Neural progenitor cell (in vitro differentiated cells): ENCODE results near the gene KRTAP29-1. TPM values are rescaled to one million over a fixed set of nuclear protein-coding genes. Genes with fewer than 3 reads are reported as not detected.

Experiments used
- DNase-seq: peaks from one replicate; pipeline ENCODE4 v3.0.0-alpha.2; 2016; ENCODE audit warnings: low spot score
- H2AFZ ChIP-seq: fragments of 200-600 bp; sonication (generic); replicated peaks from 2 replicates; pipeline ENCODE4 v1.6.1; 2016; ENCODE audit warnings: antibody characterized with exemption
- H3F3A ChIP-seq: fragments of 200-600 bp; sonication (generic); 2 replicates; pipeline ENCODE4 v1.6.1; 2016; ENCODE audit warnings: antibody characterized with exemption, low read depth
- H3K27ac ChIP-seq: fragments of 200-600 bp; sonication (generic); 2 replicates; pipeline ENCODE4 v1.5.1; 2016; ENCODE audit warnings: mild to moderate bottlenecking
- H3K27me3 ChIP-seq: fragments of 200-600 bp; sonication (generic); 2 replicates; pipeline ENCODE4 v1.6.1; 2016; ENCODE audit warnings: mild to moderate bottlenecking, moderate library complexity
- H3K36me3 ChIP-seq: fragments of 200-600 bp; sonication (generic); 2 replicates; pipeline ENCODE4 v1.5.1; 2016
- H3K4me1 ChIP-seq: fragments of 200-600 bp; sonication (generic); 2 replicates; pipeline ENCODE4 v1.6.1; 2016; ENCODE audit warnings: mixed run types
- H3K4me2 ChIP-seq: fragments of 200-600 bp; sonication (generic); 2 replicates; pipeline ENCODE4 v1.6.1; 2016
- H3K4me3 ChIP-seq: fragments of 200-600 bp; sonication (generic); 2 replicates; pipeline ENCODE4 v1.5.1; 2016
- H3K79me2 ChIP-seq: fragments of 200-600 bp; sonication (generic); 2 replicates; pipeline ENCODE4 v1.6.1; 2016; ENCODE audit warnings: low read depth
- H3K9ac ChIP-seq: fragments of 200-600 bp; sonication (generic); 2 replicates; pipeline ENCODE4 v1.6.1; 2016
- H3K9me3 ChIP-seq: fragments of 200-600 bp; sonication (generic); 2 replicates; pipeline ENCODE4 v1.5.1; 2016; ENCODE audit warnings: low read depth
- H4K20me1 ChIP-seq: fragments of 200-600 bp; sonication (generic); 2 replicates; pipeline ENCODE4 v1.6.1; 2016; ENCODE audit warnings: low read depth
- H3K27ac Mint-ChIP-seq: 3 replicates; pipeline ENCODE4 v1.8.0; 2021; ENCODE audit warnings: mixed read lengths
- H3K27me3 Mint-ChIP-seq: 2 replicates; pipeline ENCODE4 v1.8.0; 2022; ENCODE audit warnings: low read depth, mild to moderate bottlenecking, inconsistent platforms, moderate library complexity, mixed read lengths; ENCODE audit not compliant: insufficient read depth
- H3K36me3 Mint-ChIP-seq: 3 replicates; pipeline ENCODE4 v1.8.0; 2021; ENCODE audit warnings: mixed read lengths
- H3K4me1 Mint-ChIP-seq: 3 replicates; pipeline ENCODE4 v1.8.0; 2021; ENCODE audit warnings: mixed read lengths
- H3K4me3 Mint-ChIP-seq: 3 replicates; pipeline ENCODE4 v1.8.0; 2021; ENCODE audit warnings: mild to moderate bottlenecking, moderate library complexity, mixed read lengths
- H3K9me3 Mint-ChIP-seq: 3 replicates; pipeline ENCODE4 v1.8.0; 2020; ENCODE audit warnings: mixed read lengths
- CTCF ChIP-seq: fragments of 200-600 bp; sonication (generic); IDR thresholded peaks from 2 replicates; pipeline ENCODE4 v1.5.1; 2017; ENCODE audit warnings: antibody characterized with exemption, mild to moderate bottlenecking
- EZH2 ChIP-seq: fragments of 200-600 bp; sonication (generic); IDR thresholded peaks from 2 replicates; pipeline ENCODE4 v1.6.1; 2017; ENCODE audit warnings: antibody characterized with exemption, mild to moderate bottlenecking, moderate library complexity
- small RNA-seq: library from RNA; depleted of rRNA; stranded (forward); fragments of <200 nt; gene quantifications from one replicate; pipeline ENCODE3, GENCODE V24; 2015
- total RNA-seq: library from RNA; depleted of rRNA; stranded (reverse); fragments of >200 nt; gene quantifications from 2 replicates; pipeline ENCODE4 v1.2.3, GENCODE V29; 2015; ENCODE audit warnings: low replicate concordance

KRTAP29-1 gene
- total RNA-seq, 1 donor from 2014 or later: not detected

DNA sequence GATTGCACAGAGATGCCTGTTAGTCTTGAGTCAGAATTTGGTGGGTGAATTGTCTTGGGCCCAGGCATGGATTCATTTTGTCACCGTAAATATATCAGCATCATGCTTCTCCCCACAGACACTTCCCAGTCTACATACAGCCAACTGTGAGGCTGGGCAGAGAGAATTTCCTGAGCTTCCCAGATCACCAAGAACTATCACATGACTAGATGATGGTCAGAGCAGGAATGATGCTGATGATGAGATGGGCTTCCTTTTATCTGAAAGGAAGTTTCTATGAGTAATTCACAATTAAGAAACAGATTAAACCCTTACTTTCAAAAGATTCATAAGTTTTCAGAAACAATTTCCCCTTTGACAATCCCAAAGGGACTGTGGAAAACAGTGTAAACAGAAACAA, 47.8 kb downstream of the KRTAP29-1 start:
- no peaks in the 10 kb centered on the region for H3K9me3 ChIP-seq
- H3K9ac ChIP-seq: no peak overlapping the region
- peaks cover 7% of the 10 kb centered on the region for H3K27me3 Mint-ChIP-seq
- no peaks in the 10 kb centered on the region for H3K4me1 ChIP-seq
- no peak overlapping the region for H3K4me2 ChIP-seq
- H3K4me3 Mint-ChIP-seq: no peak overlapping the region
- H4K20me1 ChIP-seq: no peaks in the 10 kb centered on the region
- DNase-seq: no peak
- H3K36me3 ChIP-seq: no peaks in the 10 kb centered on the region
- no peaks in the 10 kb centered on the region for H3K79me2 ChIP-seq
- TF ChIP-seq CTCF: no peak
- no peak for TF ChIP-seq EZH2
- H3K27ac Mint-ChIP-seq: no peak overlapping the region
- no peak overlapping the region for H3K27ac ChIP-seq
- no peaks in the 10 kb centered on the region for H3K27me3 ChIP-seq
- no peak overlapping the region for H3K4me3 ChIP-seq
- H3K36me3 Mint-ChIP-seq: no peaks in the 10 kb centered on the region
- H3K9me3 Mint-ChIP-seq: no peaks in the 10 kb centered on the region
- H2AFZ ChIP-seq: no peak overlapping the region
- no peaks in the 10 kb centered on the region for H3F3A ChIP-seq
- H3K4me1 Mint-ChIP-seq: no peaks in the 10 kb centered on the region

Small RNA genes within 50 kb of the gene (small RNA-seq; reads per million reads assigned to genes)
- gene KRTAP9-10P: not detected

Other genes starting within 250 kb of the KRTAP29-1 start
- not detected in 2 replicates for gene KRTAP2-2, start 247.6 kb downstream of the KRTAP29-1 start, total RNA-seq
- gene KRTAP2-3, start 242.7 kb downstream of the KRTAP29-1 start, total RNA-seq: not detected in 2 replicates
- gene KRTAP2-4, start 237.0 kb downstream of the KRTAP29-1 start, total RNA-seq: not detected in 2 replicates
- not detected in 2 replicates for gene KRTAP4-7, start 218.7 kb downstream of the KRTAP29-1 start, total RNA-seq
- gene KRTAP4-8, start 204.7 kb downstream of the KRTAP29-1 start, total RNA-seq: not detected in 2 replicates
- not detected in 2 replicates for gene KRTAP4-16, start 200.6 kb downstream of the KRTAP29-1 start, total RNA-seq
- not detected in 2 replicates for gene KRTAP4-9, start 197.5 kb downstream of the KRTAP29-1 start, total RNA-seq
- not detected in 2 replicates for gene KRTAP4-11, start 184.5 kb downstream of the KRTAP29-1 start, total RNA-seq
- not detected in 2 replicates for gene KRTAP4-12, start 178.7 kb downstream of the KRTAP29-1 start, total RNA-seq
- not detected in 2 replicates for gene KRTAP4-6, start 162.3 kb downstream of the KRTAP29-1 start, total RNA-seq
- not detected in 2 replicates for gene KRTAP4-5, start 153.0 kb downstream of the KRTAP29-1 start, total RNA-seq
- not detected in 2 replicates for gene KRTAP4-4, start 142.1 kb downstream of the KRTAP29-1 start, total RNA-seq
- gene KRTAP4-3, start 134.6 kb downstream of the KRTAP29-1 start, total RNA-seq: not detected in 2 replicates
- gene KRTAP4-2, start 124.6 kb downstream of the KRTAP29-1 start, total RNA-seq: not detected in 2 replicates
- 0.12 TPM in 1 of 2 replicates, not detected in the other for gene KRTAP4-1, start 117.9 kb downstream of the KRTAP29-1 start, total RNA-seq
- not detected in 2 replicates for gene KRTAP9-1, start 113.0 kb downstream of the KRTAP29-1 start, total RNA-seq
- gene KRTAP9-2, start 76.2 kb downstream of the KRTAP29-1 start, total RNA-seq: not detected in 2 replicates
- gene KRTAP9-3, start 70.4 kb downstream of the KRTAP29-1 start, total RNA-seq: not detected in 2 replicates
- gene KRTAP9-8, start 64.9 kb downstream of the KRTAP29-1 start, total RNA-seq: not detected in 2 replicates
- gene KRTAP9-4, start 53.2 kb downstream of the KRTAP29-1 start, total RNA-seq: not detected in 2 replicates
- gene KRTAP9-9, start 47.5 kb downstream of the KRTAP29-1 start, total RNA-seq: not detected in 2 replicates
- gene KRTAP9-6, start 37.5 kb downstream of the KRTAP29-1 start, total RNA-seq: not detected in 2 replicates
- gene KRTAP9-7, start 27.2 kb downstream of the KRTAP29-1 start, total RNA-seq: not detected in 2 replicates
- gene KRTAP16-1, start 6.5 kb upstream of the KRTAP29-1 start, total RNA-seq: not detected in 2 replicates
- not detected in 2 replicates for gene KRTAP17-1, start 12.9 kb upstream of the KRTAP29-1 start, total RNA-seq
- gene KRT33A, start 48.0 kb upstream of the KRTAP29-1 start, total RNA-seq: not detected in 2 replicates
- not detected in 2 replicates for gene KRT33B, start 67.0 kb upstream of the KRTAP29-1 start, total RNA-seq
- not detected in 2 replicates for gene KRT34, start 79.5 kb upstream of the KRTAP29-1 start, total RNA-seq
- gene KRT31, start 94.8 kb upstream of the KRTAP29-1 start, total RNA-seq: not detected in 2 replicates
- gene KRT37, start 121.7 kb upstream of the KRTAP29-1 start, total RNA-seq: not detected in 2 replicates
- not detected in 2 replicates for gene KRT38, start 138.1 kb upstream of the KRTAP29-1 start, total RNA-seq
- gene KRT32, start 164.5 kb upstream of the KRTAP29-1 start, total RNA-seq: not detected in 2 replicates
- gene KRT35, start 178.3 kb upstream of the KRTAP29-1 start, total RNA-seq: not detected in 2 replicates
- gene KRT36, start 187.1 kb upstream of the KRTAP29-1 start, total RNA-seq: not detected in 2 replicates
- not detected in 2 replicates for gene KRT13, start 202.8 kb upstream of the KRTAP29-1 start, total RNA-seq
- gene KRT15, start 216.0 kb upstream of the KRTAP29-1 start, total RNA-seq: 0.15 TPM in 1 of 2 replicates, not detected in the other
- gene KRT19, start 225.5 kb upstream of the KRTAP29-1 start, total RNA-seq: 114 and 184 TPM in 2 replicates